ENCODE data around the gene CTNNA1.

The CTNNA1 gene

DNA sequence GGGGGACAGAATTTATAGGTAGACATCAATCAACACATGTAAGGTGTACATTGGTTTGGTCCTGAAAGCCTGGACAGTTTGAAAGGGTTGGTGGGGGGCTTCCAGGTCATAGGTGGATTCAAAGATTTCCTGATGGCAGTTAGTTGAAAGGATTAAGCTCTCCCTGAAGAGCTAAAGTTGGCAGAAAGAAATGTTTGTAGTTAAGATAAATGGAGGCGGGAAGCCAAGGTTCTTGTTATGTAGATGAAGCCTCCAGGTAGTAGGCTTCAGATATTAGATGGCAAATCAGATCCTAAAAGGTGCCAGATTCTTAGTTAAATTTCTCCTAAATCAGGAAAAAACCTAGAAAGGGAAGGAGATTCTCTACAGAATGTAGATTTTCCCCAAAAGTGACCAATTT is 130.9 kb downstream of the CTNNA1 start (continued):
- TF ChIP-seq, protein P1, sequence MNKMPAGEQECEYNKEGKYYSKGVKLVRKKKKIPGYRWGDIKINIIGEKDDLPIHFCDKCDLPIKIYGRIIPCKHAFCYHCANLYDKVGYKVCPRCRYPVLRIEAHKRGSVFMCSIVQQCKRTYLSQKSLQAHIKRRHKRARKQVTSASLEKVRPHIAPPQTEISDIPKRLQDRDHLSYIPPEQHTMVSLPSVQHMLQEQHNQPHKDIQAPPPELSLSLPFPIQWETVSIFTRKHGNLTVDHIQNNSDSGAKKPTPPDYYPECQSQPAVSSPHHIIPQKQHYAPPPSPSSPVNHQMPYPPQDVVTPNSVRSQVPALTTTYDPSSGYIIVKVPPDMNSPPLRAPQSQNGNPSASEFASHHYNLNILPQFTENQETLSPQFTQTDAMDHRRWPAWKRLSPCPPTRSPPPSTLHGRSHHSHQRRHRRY (tag by site-specific recombination; IDR thresholded peaks at IDR 0.05), result no peak
- TF ChIP-seq ZBTB48 (tag by site-specific recombination; IDR thresholded peaks at IDR 0.05) (no peak), ZNF239 (tag by site-specific recombination; IDR thresholded peaks at IDR 0.05) (no peak), ZNF626 (tag by site-specific recombination; IDR thresholded peaks at IDR 0.05) (no peak), ZNF223 (tag by site-specific recombination; IDR thresholded peaks at IDR 0.05) (no peak), ZNF707 (tag by site-specific recombination; IDR thresholded peaks at IDR 0.05) (no peak), GLIS2 (tag by site-specific recombination; IDR thresholded peaks at IDR 0.05) (no peak)

DNA sequence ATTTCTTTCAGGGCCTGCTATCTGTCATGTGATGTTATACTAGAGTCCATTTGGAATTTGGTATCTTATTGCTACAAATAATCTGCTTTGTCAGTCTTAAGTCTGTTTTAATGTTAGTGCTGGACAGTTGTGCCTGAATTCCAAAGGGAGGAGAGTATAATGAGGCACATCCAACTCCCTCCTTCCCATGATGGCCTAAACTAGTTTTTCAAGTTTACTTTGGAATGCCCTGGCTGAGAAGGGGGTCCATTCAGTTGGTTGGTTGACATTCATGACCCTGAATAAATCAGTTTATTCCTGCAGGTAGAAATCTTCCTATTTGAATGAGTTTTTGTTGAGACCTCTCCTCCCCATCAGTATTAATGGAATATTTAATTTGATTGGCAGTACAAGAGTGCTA is 131.3 kb downstream of the CTNNA1 start:
- Histone ChIP-seq H3K4me1 (ENCODE audit: control insufficient read depth, insufficient read depth, low read length) (no peaks in the 10 kb centered on the region), H3K4me3 (ENCODE audit: low read depth, low read length) (no peak overlapping the region), H3K27ac (ENCODE audit: extremely low read depth, low read depth, low read length) (no peak overlapping the region), H3K9me3 (ENCODE audit: control insufficient read depth, insufficient read depth, low read depth, low read length) (no peaks in the 10 kb centered on the region), H3K36me3 (ENCODE audit: control insufficient read depth in 2 of 2, insufficient read depth in 1 of 2, low read length in 2 of 2) (peaks cover 14 to 30% of the 10 kb centered on the region in 2 experiments)
- ChIA-PET POLR2A (no interaction called here), CTCF (interaction anchor here (0.6 kb wide), 1 partner anchor 8 kb away, joined by 3 read pairs; no protein-coding TSS in a partner anchor)
- no peak for TF ChIP-seq ZNF555 (tag by site-specific recombination; conservative IDR thresholded peaks at IDR 0.05)

DNA sequence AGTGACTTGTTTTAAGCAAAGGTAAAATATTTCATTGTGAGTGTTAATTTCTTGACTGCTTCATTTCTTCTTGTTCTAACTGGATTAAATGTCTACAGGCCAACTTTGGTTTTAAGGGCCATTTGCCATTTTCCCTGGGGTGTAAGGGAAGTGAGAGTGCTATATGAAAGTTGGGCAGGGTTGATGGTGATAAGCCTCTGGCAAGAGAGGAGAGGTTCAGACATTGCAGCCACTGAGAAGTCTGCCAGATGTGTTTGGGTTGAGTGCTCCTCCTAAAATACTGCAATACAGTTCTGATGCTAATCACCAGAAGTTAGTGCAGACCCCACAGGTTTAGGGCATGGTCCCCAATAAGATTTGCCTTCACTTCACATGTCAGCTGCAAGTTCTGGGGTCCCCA is 136.8 kb downstream of the CTNNA1 start:
- Histone ChIP-seq H3K36me3 (ENCODE audit: control insufficient read depth in 2 of 2, insufficient read depth in 1 of 2, low read length in 2 of 2) (peaks cover 14 to 53% of the 10 kb centered on the region in 2 experiments), H3K4me3 (ENCODE audit: low read depth, low read length) (no peak overlapping the region), H3K9me3 (ENCODE audit: control insufficient read depth, insufficient read depth, low read depth, low read length) (no peaks in the 10 kb centered on the region), H3K27ac (ENCODE audit: extremely low read depth, low read depth, low read length) (no peak overlapping the region), H3K4me1 (ENCODE audit: control insufficient read depth, insufficient read depth, low read length) (no peaks in the 10 kb centered on the region)
- POLR2A ChIA-PET, result no interaction called here
- TF ChIP-seq ZFP41 (tag by site-specific recombination; IDR thresholded peaks at IDR 0.05; ENCODE audit: borderline replicate concordance) (no peak), ZNF677 (tag by site-specific recombination; IDR thresholded peaks at IDR 0.05) (peak; percentile 81), ZFHX2 (tag by site-specific recombination; conservative IDR thresholded peaks at IDR 0.05) (no peak)
- CTCF ChIA-PET, result no interaction called here

DNA sequence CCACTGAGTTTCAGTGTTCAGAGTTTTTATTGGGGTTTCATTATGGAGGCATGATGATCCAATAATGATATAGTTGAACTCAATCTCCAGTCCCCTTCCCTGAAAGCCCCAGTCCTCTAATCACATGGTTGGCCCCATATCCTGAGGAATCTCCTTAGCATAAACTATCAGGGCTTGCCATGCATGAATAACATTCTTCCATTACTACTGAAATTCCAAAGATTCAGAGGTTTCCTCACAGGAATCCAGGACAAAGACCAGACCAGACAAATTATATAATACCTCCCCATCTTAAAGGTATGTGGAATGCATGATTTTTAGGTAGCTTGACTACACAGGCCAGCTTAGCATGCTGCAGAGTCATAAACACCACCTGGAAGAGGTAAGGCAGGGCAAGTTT is 137.4 kb downstream of the CTNNA1 start:
- no peak overlapping the region for H3K4me3 ChIP-seq (ENCODE audit: low read depth, low read length)
- peaks cover 14 to 53% of the 10 kb centered on the region in 2 experiments for H3K36me3 ChIP-seq (ENCODE audit: control insufficient read depth in 2 of 2, insufficient read depth in 1 of 2, low read length in 2 of 2)
- ChIA-PET POLR2A (no interaction called here), CTCF (no interaction called here)
- no peaks in the 10 kb centered on the region for H3K4me1 ChIP-seq (ENCODE audit: control insufficient read depth, insufficient read depth, low read length)
- no peaks in the 10 kb centered on the region for H3K9me3 ChIP-seq (ENCODE audit: control insufficient read depth, insufficient read depth, low read depth, low read length)
- no peak overlapping the region for H3K27ac ChIP-seq (ENCODE audit: extremely low read depth, low read depth, low read length)
- TF ChIP-seq, protein P2, sequence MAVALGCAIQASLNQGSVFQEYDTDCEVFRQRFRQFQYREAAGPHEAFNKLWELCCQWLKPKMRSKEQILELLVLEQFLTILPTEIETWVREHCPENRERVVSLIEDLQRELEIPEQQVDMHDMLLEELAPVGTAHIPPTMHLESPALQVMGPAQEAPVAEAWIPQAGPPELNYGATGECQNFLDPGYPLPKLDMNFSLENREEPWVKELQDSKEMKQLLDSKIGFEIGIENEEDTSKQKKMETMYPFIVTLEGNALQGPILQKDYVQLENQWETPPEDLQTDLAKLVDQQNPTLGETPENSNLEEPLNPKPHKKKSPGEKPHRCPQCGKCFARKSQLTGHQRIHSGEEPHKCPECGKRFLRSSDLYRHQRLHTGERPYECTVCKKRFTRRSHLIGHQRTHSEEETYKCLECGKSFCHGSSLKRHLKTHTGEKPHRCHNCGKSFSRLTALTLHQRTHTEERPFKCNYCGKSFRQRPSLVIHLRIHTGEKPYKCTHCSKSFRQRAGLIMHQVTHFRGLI (tag by site-specific recombination; IDR thresholded peaks at IDR 0.05), result no peak
- TF ChIP-seq ZNF140 (tag by site-specific recombination; IDR thresholded peaks at IDR 0.05) (no peak), ZNF391 (tag by site-specific recombination; IDR thresholded peaks at IDR 0.05; ENCODE audit: borderline replicate concordance, low read depth) (no peak), ZNF529 (tag by site-specific recombination; IDR thresholded peaks at IDR 0.05; ENCODE audit: insufficient replicate concordance) (no peak), SALL2 (tag by site-specific recombination; IDR thresholded peaks at IDR 0.05; ENCODE audit: borderline replicate concordance) (no peak), ZNF23 (tag by site-specific recombination; IDR thresholded peaks at IDR 0.05; ENCODE audit: borderline replicate concordance) (no peak), ZNF155 (tag by site-specific recombination; IDR thresholded peaks at IDR 0.05) (no peak), ZNF416 (tag by site-specific recombination; IDR thresholded peaks at IDR 0.05) (no peak), ZNF600 (tag by site-specific recombination; IDR thresholded peaks at IDR 0.05) (no peak), ZNF837 (tag by site-specific recombination; IDR thresholded peaks at IDR 0.05) (no peak), SP3 (tag by site-specific recombination; IDR thresholded peaks at IDR 0.05) (no peak)
- TF ChIP-seq, protein P3, sequence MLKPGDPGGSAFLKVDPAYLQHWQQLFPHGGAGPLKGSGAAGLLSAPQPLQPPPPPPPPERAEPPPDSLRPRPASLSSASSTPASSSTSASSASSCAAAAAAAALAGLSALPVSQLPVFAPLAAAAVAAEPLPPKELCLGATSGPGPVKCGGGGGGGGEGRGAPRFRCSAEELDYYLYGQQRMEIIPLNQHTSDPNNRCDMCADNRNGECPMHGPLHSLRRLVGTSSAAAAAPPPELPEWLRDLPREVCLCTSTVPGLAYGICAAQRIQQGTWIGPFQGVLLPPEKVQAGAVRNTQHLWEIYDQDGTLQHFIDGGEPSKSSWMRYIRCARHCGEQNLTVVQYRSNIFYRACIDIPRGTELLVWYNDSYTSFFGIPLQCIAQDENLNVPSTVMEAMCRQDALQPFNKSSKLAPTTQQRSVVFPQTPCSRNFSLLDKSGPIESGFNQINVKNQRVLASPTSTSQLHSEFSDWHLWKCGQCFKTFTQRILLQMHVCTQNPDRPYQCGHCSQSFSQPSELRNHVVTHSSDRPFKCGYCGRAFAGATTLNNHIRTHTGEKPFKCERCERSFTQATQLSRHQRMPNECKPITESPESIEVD (tag by site-specific recombination; IDR thresholded peaks at IDR 0.05), result no peak
- TF ChIP-seq, protein P4, sequence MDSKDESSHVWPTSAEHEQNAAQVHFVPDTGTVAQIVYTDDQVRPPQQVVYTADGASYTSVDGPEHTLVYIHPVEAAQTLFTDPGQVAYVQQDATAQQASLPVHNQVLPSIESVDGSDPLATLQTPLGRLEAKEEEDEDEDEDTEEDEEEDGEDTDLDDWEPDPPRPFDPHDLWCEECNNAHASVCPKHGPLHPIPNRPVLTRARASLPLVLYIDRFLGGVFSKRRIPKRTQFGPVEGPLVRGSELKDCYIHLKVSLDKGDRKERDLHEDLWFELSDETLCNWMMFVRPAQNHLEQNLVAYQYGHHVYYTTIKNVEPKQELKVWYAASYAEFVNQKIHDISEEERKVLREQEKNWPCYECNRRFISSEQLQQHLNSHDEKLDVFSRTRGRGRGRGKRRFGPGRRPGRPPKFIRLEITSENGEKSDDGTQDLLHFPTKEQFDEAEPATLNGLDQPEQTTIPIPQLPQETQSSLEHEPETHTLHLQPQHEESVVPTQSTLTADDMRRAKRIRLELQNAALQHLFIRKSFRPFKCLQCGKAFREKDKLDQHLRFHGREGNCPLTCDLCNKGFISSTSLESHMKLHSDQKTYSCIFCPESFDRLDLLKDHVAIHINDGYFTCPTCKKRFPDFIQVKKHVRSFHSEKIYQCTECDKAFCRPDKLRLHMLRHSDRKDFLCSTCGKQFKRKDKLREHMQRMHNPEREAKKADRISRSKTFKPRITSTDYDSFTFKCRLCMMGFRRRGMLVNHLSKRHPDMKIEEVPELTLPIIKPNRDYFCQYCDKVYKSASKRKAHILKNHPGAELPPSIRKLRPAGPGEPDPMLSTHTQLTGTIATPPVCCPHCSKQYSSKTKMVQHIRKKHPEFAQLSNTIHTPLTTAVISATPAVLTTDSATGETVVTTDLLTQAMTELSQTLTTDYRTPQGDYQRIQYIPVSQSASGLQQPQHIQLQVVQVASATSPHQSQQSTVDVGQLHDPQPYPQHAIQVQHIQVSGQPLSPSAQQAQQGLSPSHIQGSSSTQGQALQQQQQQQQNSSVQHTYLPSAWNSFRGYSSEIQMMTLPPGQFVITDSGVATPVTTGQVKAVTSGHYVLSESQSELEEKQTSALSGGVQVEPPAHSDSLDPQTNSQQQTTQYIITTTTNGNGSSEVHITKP (tag by site-specific recombination; IDR thresholded peaks at IDR 0.05), result no peak

Data from HEK293 (cell line).